HG02870 (cell line): ENCODE results near the gene TBKBP1.

Experiments used
- ATAC-seq: cut with Tn5 transposase; IDR thresholded peaks from one replicate; pipeline ENCODE4 v1.9.1; 2021; ENCODE audit warnings: mild to moderate bottlenecking, moderate library complexity; ENCODE audit not compliant: unreplicated experiment

The TBKBP1 gene

GRCh38 chr17:47697906-47698711 lies 4.1 kb downstream of the TBKBP1 start:
- ATAC-seq, result no peak

GRCh38 chr17:47698749-47699535 lies 5.0 kb downstream of the TBKBP1 start:
- ATAC-seq, result no peak

GRCh38 chr17:47699536-47699840 lies 5.5 kb downstream of the TBKBP1 start:
- no peak for ATAC-seq

GRCh38 chr17:47700471-47701449 lies 6.8 kb downstream of the TBKBP1 start:
- ATAC-seq, result no peak

- ATAC-seq, result no peak
Observed at GRCh38 chr17:47701608-47702007, 7.6 kb downstream of the TBKBP1 start.

- ATAC-seq, result no peak
Observed at GRCh38 chr17:47702391-47702995, 8.5 kb downstream of the TBKBP1 start.

- no peak for ATAC-seq
Observed at GRCh38 chr17:47703191-47703591, 9.2 kb downstream of the TBKBP1 start.

- ATAC-seq, result no peak
Observed at GRCh38 chr17:47703671-47704070, 9.7 kb downstream of the TBKBP1 start.

GRCh38 chr17:47704116-47704515 lies 10.2 kb downstream of the TBKBP1 start:
- no peak for ATAC-seq

- ATAC-seq, result no peak
Observed at GRCh38 chr17:47704736-47705135, 10.8 kb downstream of the TBKBP1 start.

GRCh38 chr17:47705536-47706530 lies 11.9 kb downstream of the TBKBP1 start:
- no peak for ATAC-seq

GRCh38 chr17:47707056-47707804 lies 13.3 kb downstream of the TBKBP1 start:
- no peak for ATAC-seq

GRCh38 chr17:47707884-47708283 lies 13.9 kb downstream of the TBKBP1 start:
- ATAC-seq, result no peak

GRCh38 chr17:47708312-47708863 lies 14.4 kb downstream of the TBKBP1 start:
- ATAC-seq, result no peak

- ATAC-seq, result no peak
Observed at GRCh38 chr17:47708864-47709541, 15.0 kb downstream of the TBKBP1 start.

- ATAC-seq, result no peak
Observed at GRCh38 chr17:47709594-47709993, 15.6 kb downstream of the TBKBP1 start.

GRCh38 chr17:47711366-47712099 lies 17.6 kb downstream of the TBKBP1 start:
- no peak for ATAC-seq
